ENCODE measurements around the gene GPR61. TPM values are rescaled to one million over a fixed set of nuclear protein-coding genes. Genes with fewer than 3 reads are reported as not detected.
A peak's percentile ranks its signal among the peaks of the same experiment; 100 is the strongest.

The GPR61 gene
- total RNA-seq, 1 donor from 2014 or later = not detected

DNA sequence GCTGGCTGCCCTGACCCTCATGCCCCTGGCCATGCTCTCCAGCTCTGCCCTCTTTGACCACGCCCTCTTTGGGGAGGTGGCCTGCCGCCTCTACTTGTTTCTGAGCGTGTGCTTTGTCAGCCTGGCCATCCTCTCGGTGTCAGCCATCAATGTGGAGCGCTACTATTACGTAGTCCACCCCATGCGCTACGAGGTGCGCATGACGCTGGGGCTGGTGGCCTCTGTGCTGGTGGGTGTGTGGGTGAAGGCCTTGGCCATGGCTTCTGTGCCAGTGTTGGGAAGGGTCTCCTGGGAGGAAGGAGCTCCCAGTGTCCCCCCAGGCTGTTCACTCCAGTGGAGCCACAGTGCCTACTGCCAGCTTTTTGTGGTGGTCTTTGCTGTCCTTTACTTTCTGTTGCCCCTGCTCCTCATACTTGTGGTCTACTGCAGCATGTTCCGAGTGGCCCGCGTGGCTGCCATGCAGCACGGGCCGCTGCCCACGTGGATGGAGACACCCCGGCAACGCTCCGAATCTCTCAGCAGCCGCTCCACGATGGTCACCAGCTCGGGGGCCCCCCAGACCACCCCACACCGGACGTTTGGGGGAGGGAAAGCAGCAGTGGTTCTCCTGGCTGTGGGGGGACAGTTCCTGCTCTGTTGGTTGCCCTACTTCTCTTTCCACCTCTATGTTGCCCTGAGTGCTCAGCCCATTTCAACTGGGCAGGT is 3.8 kb downstream of the GPR61 start:
- no peak overlapping the region for H3K4me3 ChIP-seq
- no peaks in the 10 kb centered on the region for H3K9me3 ChIP-seq
- H3K36me3 ChIP-seq = no peaks in the 10 kb centered on the region
- no peaks in the 10 kb centered on the region for H3K27me3 ChIP-seq
- TF ChIP-seq, protein P1, sequence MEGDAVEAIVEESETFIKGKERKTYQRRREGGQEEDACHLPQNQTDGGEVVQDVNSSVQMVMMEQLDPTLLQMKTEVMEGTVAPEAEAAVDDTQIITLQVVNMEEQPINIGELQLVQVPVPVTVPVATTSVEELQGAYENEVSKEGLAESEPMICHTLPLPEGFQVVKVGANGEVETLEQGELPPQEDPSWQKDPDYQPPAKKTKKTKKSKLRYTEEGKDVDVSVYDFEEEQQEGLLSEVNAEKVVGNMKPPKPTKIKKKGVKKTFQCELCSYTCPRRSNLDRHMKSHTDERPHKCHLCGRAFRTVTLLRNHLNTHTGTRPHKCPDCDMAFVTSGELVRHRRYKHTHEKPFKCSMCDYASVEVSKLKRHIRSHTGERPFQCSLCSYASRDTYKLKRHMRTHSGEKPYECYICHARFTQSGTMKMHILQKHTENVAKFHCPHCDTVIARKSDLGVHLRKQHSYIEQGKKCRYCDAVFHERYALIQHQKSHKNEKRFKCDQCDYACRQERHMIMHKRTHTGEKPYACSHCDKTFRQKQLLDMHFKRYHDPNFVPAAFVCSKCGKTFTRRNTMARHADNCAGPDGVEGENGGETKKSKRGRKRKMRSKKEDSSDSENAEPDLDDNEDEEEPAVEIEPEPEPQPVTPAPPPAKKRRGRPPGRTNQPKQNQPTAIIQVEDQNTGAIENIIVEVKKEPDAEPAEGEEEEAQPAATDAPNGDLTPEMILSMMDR (IDR thresholded peaks at IDR 0.05) = no peak
- TF ChIP-seq POLR2A (IDR thresholded peaks at IDR 0.05) (no peak), POLR2AphosphoS5 (IDR thresholded peaks at IDR 0.05; ENCODE audit: insufficient read depth in 1 of 2, low read depth in 1 of 2) (no peak)
- no peak overlapping the region for H3K27ac ChIP-seq
- H3K4me1 ChIP-seq = peaks cover 15% of the 10 kb centered on the region
- no peak for DNase-seq (ENCODE audit: extremely low spot score in 2 of 2)
- intact Hi-C loops (cut with DNase I) = loop anchor here (10.0 kb wide), 1 partner anchor 81 kb away; no protein-coding TSS in a partner anchor

GRCh38 chr1:109543988-109544735 is 4.5 kb downstream of the GPR61 start:
- Histone ChIP-seq H3K27me3 (no peaks in the 10 kb centered on the region), H3K4me1 (peaks cover 17% of the 10 kb centered on the region), H3K4me3 (no peak overlapping the region), H3K27ac (no peak overlapping the region), H3K9me3 (no peaks in the 10 kb centered on the region), H3K36me3 (no peaks in the 10 kb centered on the region)
- TF ChIP-seq POLR2AphosphoS5 (IDR thresholded peaks at IDR 0.05; ENCODE audit: insufficient read depth in 1 of 2, low read depth in 1 of 2) (no peak), POLR2A (IDR thresholded peaks at IDR 0.05) (no peak)
- TF ChIP-seq, protein P1 (IDR thresholded peaks at IDR 0.05) = no peak
- intact Hi-C loops (cut with DNase I) = loop anchor here (10.0 kb wide), 1 partner anchor 81 kb away; no protein-coding TSS in a partner anchor
- DNase-seq (ENCODE audit: extremely low spot score in 2 of 2) = peak in 1 of 2 donors; percentile 95

GRCh38 chr1:109546311-109547109 is 6.8 kb downstream of the GPR61 start:
- Histone ChIP-seq H3K27me3 (no peaks in the 10 kb centered on the region), H3K4me1 (peaks cover 40% of the 10 kb centered on the region), H3K36me3 (no peaks in the 10 kb centered on the region), H3K27ac (peak overlapping the region; percentile 96), H3K9me3 (no peaks in the 10 kb centered on the region), H3K4me3 (peak overlapping the region; percentile 9 to 90)
- intact Hi-C loops (cut with DNase I) = loop anchor here (5.0 to 10.0 kb wide), 4 partner anchors 78 to 441 kb away; no protein-coding TSS in a partner anchor
- TF ChIP-seq, protein P1 (IDR thresholded peaks at IDR 0.05) = peak; percentile 88 to 93 (median 92)
- TF ChIP-seq POLR2AphosphoS5 (IDR thresholded peaks at IDR 0.05; ENCODE audit: insufficient read depth in 1 of 2, low read depth in 1 of 2) (peak in 1 of 2 donors; percentile 90), POLR2A (IDR thresholded peaks at IDR 0.05) (no peak)
- no peak for DNase-seq (ENCODE audit: extremely low spot score in 2 of 2)

DNA sequence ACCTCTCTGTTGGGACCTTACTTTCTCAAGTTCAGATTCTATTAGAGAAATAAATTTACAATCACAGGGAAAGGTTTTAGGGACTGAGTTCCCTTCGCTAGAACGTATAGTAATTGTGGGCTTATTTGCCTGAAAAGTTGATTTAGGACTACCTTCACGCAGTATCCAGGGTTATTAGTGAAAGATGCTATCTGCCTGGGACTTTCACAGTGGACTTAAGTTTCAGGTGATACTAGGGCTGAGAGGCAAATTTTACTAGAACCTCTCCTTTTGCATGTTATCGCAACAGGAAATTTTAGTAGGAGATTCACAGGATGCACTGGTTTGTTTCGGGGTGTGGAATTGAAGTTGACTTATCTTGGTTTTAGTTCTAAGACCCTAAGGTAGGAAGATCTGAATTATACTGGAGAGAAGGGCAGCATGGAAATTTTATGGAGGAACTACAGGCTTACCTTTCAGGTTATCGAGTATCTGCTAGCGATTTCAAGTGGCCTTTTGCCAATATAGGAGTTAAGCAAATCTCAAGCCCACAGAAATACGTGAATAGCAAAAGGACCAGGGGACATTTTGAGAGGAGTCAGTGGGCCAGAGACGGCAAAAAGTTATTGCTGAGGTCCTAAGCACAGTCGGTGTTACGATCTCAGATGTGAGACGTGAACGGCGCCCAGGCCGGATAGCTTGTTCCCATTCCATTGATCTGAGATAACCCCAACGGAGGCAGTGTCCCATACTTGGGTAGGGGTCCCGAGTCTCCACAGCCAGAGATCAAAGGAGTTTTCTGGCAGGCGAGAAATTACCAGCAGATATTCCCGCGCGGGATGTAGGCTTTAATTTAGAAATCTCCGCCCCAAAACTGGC is 8.0 kb downstream of the GPR61 start:
- no peaks in the 10 kb centered on the region for H3K27me3 ChIP-seq
- H3K9me3 ChIP-seq = no peaks in the 10 kb centered on the region
- H3K4me3 ChIP-seq = peak overlapping the region; percentile 90 to 99
- intact Hi-C loops (cut with DNase I) = loop anchor here (2.0 to 10.0 kb wide), 5 partner anchors 77 to 440 kb away; no protein-coding TSS in a partner anchor
- H3K27ac ChIP-seq = peak overlapping the region; percentile 96
- no peak for DNase-seq (ENCODE audit: extremely low spot score in 2 of 2)
- TF ChIP-seq POLR2A (IDR thresholded peaks at IDR 0.05) (no peak), POLR2AphosphoS5 (IDR thresholded peaks at IDR 0.05; ENCODE audit: insufficient read depth in 1 of 2, low read depth in 1 of 2) (no peak)
- TF ChIP-seq, protein P1 (IDR thresholded peaks at IDR 0.05) = no peak
- peaks cover 52% of the 10 kb centered on the region for H3K4me1 ChIP-seq
- no peaks in the 10 kb centered on the region for H3K36me3 ChIP-seq
